Heart left ventricle (tissue), 13 donors: Measurements from ENCODE around the gene TRPM2.

Experiments used
- POLR2A ChIP-seq, 2 donors: fragments of 450-650 bp; IDR thresholded peaks; one replicate each; pipeline ENCODE4 v1.6.1; 2017; ENCODE audit warnings: antibody characterized with exemption in 2 of 2, mild to moderate bottlenecking in 2 of 2, moderate library complexity in 2 of 2
- TF ChIP-seq, protein P1 (sequence below), 12 donors: fragments of 200-600 bp; sonication (generic) in 4 of 12; IDR thresholded peaks; one replicate each; pipeline versions ENCODE4 v1.5.0 to v1.8.0; 2018 to 2022; ENCODE audit warnings: antibody characterized with exemption in 12 of 12, mild to moderate bottlenecking in 5 of 12
- donor health status: ischemic (EF 13 %, LVEDD 7.1; RV severe dilation, severe dysfunction).
- donor health status: DM: no; HTN: yes; CAD: no.
- donor health status: DM: no; HTN: no; CAD: no.
- donor health status: ischemic (EF 25% LVEDD 6.9; RV normal size, moderate dysfunction).
- donor health status: ischemic (EF 25% LVEDD 5.7; RV mildly dilated, moderate dysfunction).
- donor health status: ischemic (EF 35%, LVEDD 5.7; RV mildly dilated, moderate dysfunction).
- donor health status: nonischemic (EF 11% LVEDD 7.7; RV severe dilation, severe dysfunction).
- donor health status: DM: yes; HTN: yes; CAD: no.
- donor health status: PGD.
- donor health status: ischemic (EF 29% LVEDD 5.4; RV normal size, mild dysfunction).
- donor health status: nonischemic (EF 23%, LVEDD 6.1; RV moderate dilation, normal function).

DNA sequence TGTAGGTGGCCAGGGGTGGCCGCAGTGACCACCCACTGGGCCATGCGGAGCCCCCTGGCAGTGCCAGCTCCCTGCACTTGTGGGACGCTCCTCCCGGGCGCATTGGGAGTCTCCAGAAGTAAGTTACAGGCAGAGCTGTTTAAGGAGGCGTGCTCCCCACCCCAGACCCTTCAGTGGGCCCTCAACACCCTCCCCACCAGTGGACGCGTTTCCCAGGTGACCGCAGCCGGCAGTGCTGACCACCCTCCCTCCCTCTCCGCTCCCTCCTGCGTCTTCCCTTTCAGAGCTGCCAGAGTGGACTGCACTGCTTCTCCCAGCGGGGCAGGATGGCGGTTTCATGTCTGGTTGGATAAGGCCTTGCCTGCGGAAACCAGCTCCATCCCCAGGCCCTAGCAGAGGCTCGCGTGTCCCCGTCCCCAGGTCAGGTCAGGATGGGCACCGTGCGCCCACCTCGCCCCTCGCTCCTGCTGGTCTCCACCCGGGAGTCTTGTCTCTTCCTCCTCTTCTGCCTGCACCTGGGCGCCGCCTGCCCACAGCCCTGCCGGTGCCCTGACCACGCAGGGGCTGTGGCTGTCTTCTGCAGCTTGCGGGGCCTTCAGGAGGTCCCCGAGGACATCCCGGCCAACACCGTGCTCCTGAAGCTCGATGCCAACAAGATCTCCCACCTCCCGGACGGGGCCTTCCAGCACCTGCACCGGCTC, 102.9 kb downstream of the TRPM2 start:
- TF ChIP-seq, protein P1, sequence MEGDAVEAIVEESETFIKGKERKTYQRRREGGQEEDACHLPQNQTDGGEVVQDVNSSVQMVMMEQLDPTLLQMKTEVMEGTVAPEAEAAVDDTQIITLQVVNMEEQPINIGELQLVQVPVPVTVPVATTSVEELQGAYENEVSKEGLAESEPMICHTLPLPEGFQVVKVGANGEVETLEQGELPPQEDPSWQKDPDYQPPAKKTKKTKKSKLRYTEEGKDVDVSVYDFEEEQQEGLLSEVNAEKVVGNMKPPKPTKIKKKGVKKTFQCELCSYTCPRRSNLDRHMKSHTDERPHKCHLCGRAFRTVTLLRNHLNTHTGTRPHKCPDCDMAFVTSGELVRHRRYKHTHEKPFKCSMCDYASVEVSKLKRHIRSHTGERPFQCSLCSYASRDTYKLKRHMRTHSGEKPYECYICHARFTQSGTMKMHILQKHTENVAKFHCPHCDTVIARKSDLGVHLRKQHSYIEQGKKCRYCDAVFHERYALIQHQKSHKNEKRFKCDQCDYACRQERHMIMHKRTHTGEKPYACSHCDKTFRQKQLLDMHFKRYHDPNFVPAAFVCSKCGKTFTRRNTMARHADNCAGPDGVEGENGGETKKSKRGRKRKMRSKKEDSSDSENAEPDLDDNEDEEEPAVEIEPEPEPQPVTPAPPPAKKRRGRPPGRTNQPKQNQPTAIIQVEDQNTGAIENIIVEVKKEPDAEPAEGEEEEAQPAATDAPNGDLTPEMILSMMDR (IDR thresholded peaks at IDR 0.05), result no peak
- TF ChIP-seq POLR2A (IDR thresholded peaks at IDR 0.05), result no peak
